GM12892 (cell line): ENCODE measurements around the gene ANKRD7.
"Not testable (repeated sequence)": the region's sequence is repeated elsewhere in the genome, so short reads cannot be mapped to it uniquely, and the experiment has no call there.

Source experiments
- DNase-seq: peaks from one replicate; pipeline ENCODE4 v3.0.0; 2011; ENCODE audit not compliant: insufficient read length
- FAIRE-seq: peaks from 2 replicates; lab custom pipeline; 2011; peaks lifted over from hg19 to GRCh38; lab: Jason Lieb, UNC
- POLR2A ChIP-seq: IDR thresholded peaks from 2 replicates; pipeline ENCODE4 v1.6.1; 2011; ENCODE audit warnings: low read depth, low read length, control low read depth
- POLR2AphosphoS5 ChIP-seq: IDR thresholded peaks from 2 replicates; pipeline ENCODE4 v1.6.1; 2011; ENCODE audit warnings: low read depth, low read length, control low read depth
- TAF1 ChIP-seq: IDR thresholded peaks from 2 replicates; pipeline ENCODE4 v1.6.1; 2011; ENCODE audit warnings: low read depth, mild to moderate bottlenecking, control low read depth, low read length, borderline replicate concordance

Gene ANKRD7

GRCh38 chr7:118202061-118202460 lies 22.4 kb upstream of the ANKRD7 start:
- DNase-seq (no peak), FAIRE-seq (no peak)
- TF ChIP-seq POLR2AphosphoS5 = no peak
- no peak for TF ChIP-seq TAF1
- no peak for TF ChIP-seq POLR2A

- FAIRE-seq = peak; percentile 98
- TF ChIP-seq TAF1 (0 out of 2 replicates have a peak, but pooled peaks have one; percentile 20), POLR2AphosphoS5 (0 out of 2 replicates have a peak, but pooled peaks have one; percentile 21), POLR2A (peak; percentile 57; the same call in 1 of the 2 replicates)
- peak; percentile 63 for DNase-seq
Measured at GRCh38 chr7:118214051-118214832, 10.3 kb upstream of the ANKRD7 start.

GRCh38 chr7:118214833-118215182 lies 9.7 kb upstream of the ANKRD7 start:
- TF ChIP-seq TAF1 (no peak), POLR2AphosphoS5 (no peak), POLR2A (no peak)
- FAIRE-seq (no peak), DNase-seq (no peak)

DNA sequence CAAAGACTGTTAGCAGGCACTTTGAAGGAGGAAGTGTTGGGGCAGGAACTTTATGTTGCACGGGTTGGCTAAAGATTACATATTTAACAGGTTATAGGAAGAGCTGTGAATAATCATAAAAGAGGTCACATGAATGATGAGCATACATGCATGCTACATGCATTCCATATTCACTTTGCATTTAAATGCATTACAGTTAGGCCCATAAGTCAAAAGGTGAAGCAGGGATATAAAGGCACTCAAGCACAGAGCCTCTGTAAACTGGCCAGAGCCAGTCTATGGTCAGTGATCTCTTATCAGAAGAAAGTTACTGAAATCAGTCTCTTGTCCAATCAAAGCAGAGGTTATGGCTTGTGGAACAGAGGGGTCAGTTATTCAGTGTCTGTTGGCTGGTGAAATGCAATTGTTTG lies 7.3 kb upstream of the ANKRD7 start:
- DNase-seq = no peak
- TF ChIP-seq POLR2A (no peak), POLR2AphosphoS5 (no peak), TAF1 (no peak)
- no peak for FAIRE-seq

GRCh38 chr7:118218413-118219156 lies 5.9 kb upstream of the ANKRD7 start:
- DNase-seq (no peak), FAIRE-seq (no peak)
- no peak for TF ChIP-seq POLR2AphosphoS5
- no peak for TF ChIP-seq POLR2A
- TF ChIP-seq TAF1 = no peak

DNA sequence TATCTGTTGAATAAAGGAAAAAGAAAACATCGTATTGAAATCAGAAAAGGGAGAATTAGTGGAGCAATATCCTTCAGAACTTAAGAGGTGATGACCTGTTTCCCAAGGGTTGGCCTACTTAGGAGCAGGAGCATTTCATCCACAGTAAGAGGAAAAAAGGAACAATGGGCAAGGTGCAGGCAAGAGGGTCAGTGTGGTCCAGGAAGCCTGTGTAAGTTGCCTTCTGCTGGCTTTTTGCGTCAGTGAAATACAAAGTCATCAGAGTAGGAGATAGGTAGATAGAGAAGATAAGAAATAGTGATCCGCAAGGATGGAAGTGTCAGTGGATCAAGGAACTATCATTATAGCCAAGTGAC lies 5.4 kb upstream of the ANKRD7 start:
- TF ChIP-seq POLR2AphosphoS5 = no peak
- no peak for TF ChIP-seq TAF1
- TF ChIP-seq POLR2A = no peak
- no peak for DNase-seq
- FAIRE-seq = no peak

DNA sequence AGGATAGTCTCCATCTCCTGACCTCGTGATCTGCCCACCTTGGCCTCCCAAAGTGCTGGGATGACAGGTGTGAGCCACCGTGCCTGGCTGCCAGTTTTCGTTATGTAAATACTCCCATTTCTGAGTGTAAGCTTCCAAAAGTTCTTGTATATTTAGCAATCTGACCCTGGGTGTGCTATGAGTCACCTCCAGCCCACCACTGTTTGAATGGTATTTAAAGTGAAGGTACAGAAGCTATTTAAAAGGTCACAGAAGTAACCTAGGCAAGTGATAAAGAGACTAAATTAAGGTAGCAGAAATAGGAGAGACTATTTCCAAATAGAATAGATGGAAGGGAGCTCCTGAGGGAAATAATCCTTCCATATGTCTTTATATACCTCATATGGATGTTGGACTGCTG lies 3.9 kb upstream of the ANKRD7 start:
- FAIRE-seq (no peak), DNase-seq (no peak)
- TF ChIP-seq TAF1 (no peak), POLR2A (no peak), POLR2AphosphoS5 (no peak)

- no peak for FAIRE-seq
- no peak for TF ChIP-seq POLR2A
- no peak for TF ChIP-seq TAF1
- TF ChIP-seq POLR2AphosphoS5 = no peak
- DNase-seq = no peak
Measured at GRCh38 chr7:118222591-118222990, 1.9 kb upstream of the ANKRD7 start.

- no peak for TF ChIP-seq POLR2AphosphoS5
- no peak for TF ChIP-seq POLR2A
- no peak for TF ChIP-seq TAF1
- DNase-seq = no peak
- FAIRE-seq = no peak
Measured at GRCh38 chr7:118232837-118233236, 8.3 kb downstream of the ANKRD7 start.

DNA sequence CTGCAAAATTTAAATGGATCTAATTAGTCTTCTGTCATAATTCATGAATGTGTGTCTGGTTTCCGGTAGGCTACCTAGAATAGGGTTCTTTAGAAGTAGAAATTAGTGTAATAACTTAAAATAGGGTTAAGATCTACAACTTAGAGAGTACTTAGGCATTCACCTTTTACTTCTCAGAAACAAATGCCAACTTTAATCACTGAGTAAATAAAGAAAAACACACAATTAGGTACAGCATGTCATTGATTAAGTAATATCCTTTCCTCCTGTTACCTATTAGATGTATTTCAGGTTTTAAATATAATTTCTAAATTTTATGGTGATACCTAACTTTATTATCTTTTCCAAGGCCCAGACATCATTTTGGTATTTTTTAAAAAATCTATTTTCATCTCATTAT lies 9.3 kb downstream of the ANKRD7 start:
- FAIRE-seq (no peak), DNase-seq (no peak)
- TF ChIP-seq TAF1 (no peak), POLR2A (no peak), POLR2AphosphoS5 (no peak)

DNA sequence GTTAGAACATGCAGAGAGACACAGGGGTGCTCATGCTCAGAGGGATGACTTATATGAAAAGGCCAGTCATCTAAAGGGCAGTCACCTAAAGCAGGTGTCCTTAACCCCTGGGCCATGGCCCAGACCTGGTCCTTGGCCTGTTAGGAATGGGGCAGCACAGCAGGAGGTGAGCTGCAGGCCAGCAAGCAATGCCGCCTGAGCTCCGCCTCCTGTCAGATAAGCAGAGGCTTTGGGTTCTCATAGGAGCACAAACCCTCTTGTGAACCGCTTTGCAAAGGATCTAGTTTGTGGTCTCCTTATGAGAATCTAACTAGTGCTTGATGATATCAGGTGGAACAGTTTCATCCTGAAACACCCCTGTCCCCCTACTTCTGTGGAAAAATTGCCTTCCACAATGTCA lies 14.5 kb downstream of the ANKRD7 start:
- TF ChIP-seq TAF1 (no peak), POLR2A (no peak), POLR2AphosphoS5 (no peak)
- no peak for FAIRE-seq
- no peak for DNase-seq

DNA sequence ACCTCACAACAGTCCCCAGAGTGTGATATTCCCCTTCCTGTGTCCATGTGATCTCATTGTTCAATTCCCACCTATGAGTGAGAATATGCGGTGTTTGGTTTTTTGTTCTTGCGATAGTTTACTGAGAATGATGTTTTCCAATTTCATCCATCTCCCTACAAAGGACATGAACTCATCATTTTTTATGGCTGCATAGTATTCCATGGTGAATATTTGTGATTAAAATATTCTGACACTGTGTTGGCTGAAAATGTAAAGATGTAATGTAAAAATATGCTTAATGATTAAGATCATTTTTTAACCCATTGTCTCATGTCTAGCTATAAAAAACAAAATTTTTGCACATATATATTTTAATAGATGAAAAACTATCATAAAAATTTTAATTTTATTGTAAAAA lies 15.8 kb downstream of the ANKRD7 start:
- DNase-seq, FAIRE-seq: not testable (repeated sequence)
